ENCODE measurements around the gene PRIM2.
"Not testable (repeated sequence)": the region's sequence is repeated elsewhere in the genome, so short reads cannot be mapped to it uniquely, and the experiment has no call there.

Gene PRIM2

GRCh38 chr6:57469072-57469471 is 151.6 kb downstream of the PRIM2 start:
- TF ChIP-seq CTCF (IDR thresholded peaks at IDR 0.05; ENCODE audit: borderline replicate concordance, insufficient read depth, low read depth, low read length) = no peak
- H3K4me3 ChIP-seq (ENCODE audit: low read depth, low read length) = no peak overlapping the region

GRCh38 chr6:57470148-57470547 is 152.7 kb downstream of the PRIM2 start:
- H3K4me3 ChIP-seq (ENCODE audit: low read depth, low read length) = not testable (repeated sequence)

- H3K4me3 ChIP-seq (ENCODE audit: low read depth, low read length) = not testable (repeated sequence)
Measured at GRCh38 chr6:57471314-57471864, 154.0 kb downstream of the PRIM2 start.

- H3K4me3 ChIP-seq (ENCODE audit: low read depth, low read length) = not testable (repeated sequence)
Measured at GRCh38 chr6:57472861-57473362, 155.5 kb downstream of the PRIM2 start.

- not testable (repeated sequence) for H3K4me3 ChIP-seq (ENCODE audit: low read depth, low read length)
Measured at GRCh38 chr6:57474862-57475475, 157.5 kb downstream of the PRIM2 start.

GRCh38 chr6:57475656-57476055 is 158.2 kb downstream of the PRIM2 start:
- not testable (repeated sequence) for H3K4me3 ChIP-seq (ENCODE audit: low read depth, low read length)

GRCh38 chr6:57480194-57480593 is 162.8 kb downstream of the PRIM2 start:
- not testable (repeated sequence) for H3K4me3 ChIP-seq (ENCODE audit: low read depth, low read length)

GRCh38 chr6:57481121-57481520 is 163.7 kb downstream of the PRIM2 start:
- not testable (repeated sequence) for H3K4me3 ChIP-seq (ENCODE audit: low read depth, low read length)

GRCh38 chr6:57482471-57482870 is 165.0 kb downstream of the PRIM2 start:
- H3K4me3 ChIP-seq (ENCODE audit: low read depth, low read length) = not testable (repeated sequence)

GRCh38 chr6:57486494-57487081 is 169.2 kb downstream of the PRIM2 start:
- not testable (repeated sequence) for H3K4me3 ChIP-seq (ENCODE audit: low read depth, low read length)

GRCh38 chr6:57488551-57488950 is 171.1 kb downstream of the PRIM2 start:
- not testable (repeated sequence) for H3K4me3 ChIP-seq (ENCODE audit: low read depth, low read length)

GRCh38 chr6:57489887-57490286 is 172.5 kb downstream of the PRIM2 start:
- not testable (repeated sequence) for H3K4me3 ChIP-seq (ENCODE audit: low read depth, low read length)

GRCh38 chr6:57491795-57492194 is 174.4 kb downstream of the PRIM2 start:
- H3K4me3 ChIP-seq (ENCODE audit: low read depth, low read length) = not testable (repeated sequence)

- not testable (repeated sequence) for H3K4me3 ChIP-seq (ENCODE audit: low read depth, low read length)
Measured at GRCh38 chr6:57496251-57496650, 178.8 kb downstream of the PRIM2 start.

- not testable (repeated sequence) for H3K4me3 ChIP-seq (ENCODE audit: low read depth, low read length)
Measured at GRCh38 chr6:57500368-57501021, 183.1 kb downstream of the PRIM2 start.

- H3K4me3 ChIP-seq (ENCODE audit: low read depth, low read length) = not testable (repeated sequence)
Measured at GRCh38 chr6:57502387-57502786, 185.0 kb downstream of the PRIM2 start.

- not testable (repeated sequence) for H3K4me3 ChIP-seq (ENCODE audit: low read depth, low read length)
Measured at GRCh38 chr6:57505251-57505650, 187.8 kb downstream of the PRIM2 start.

- H3K4me3 ChIP-seq (ENCODE audit: low read depth, low read length) = not testable (repeated sequence)
Measured at GRCh38 chr6:57510390-57510789, 193.0 kb downstream of the PRIM2 start.

GRCh38 chr6:57515171-57515570 is 197.7 kb downstream of the PRIM2 start:
- H3K4me3 ChIP-seq (ENCODE audit: low read depth, low read length) = not testable (repeated sequence)

GRCh38 chr6:57515845-57516244 is 198.4 kb downstream of the PRIM2 start:
- not testable (repeated sequence) for H3K4me3 ChIP-seq (ENCODE audit: low read depth, low read length)

All from GM12875 (cell line).